Mesenchymal stem cell (in vitro differentiated cells and primary cell): Measurements from ENCODE around the gene EWSR1.

Source experiments
- DNase-seq: peaks from one replicate; pipeline ENCODE4 v3.0.0-alpha.2; 2013
- H2AFZ ChIP-seq: one replicate; pipeline ENCODE4 v1.6.1; 2013; ENCODE audit warnings: low read depth, mild to moderate bottlenecking, control low read depth, inconsistent platforms, low read length, moderate library complexity
- H2AK5ac ChIP-seq: 2 replicates; pipeline ENCODE4 v1.6.1; 2013; ENCODE audit warnings: low read length, moderate library complexity, mild to moderate bottlenecking, inconsistent platforms; ENCODE audit not compliant: severe bottlenecking
- H2BK120ac ChIP-seq: one replicate; pipeline ENCODE4 v1.6.1; 2013; ENCODE audit warnings: low read depth, mild to moderate bottlenecking, inconsistent platforms, low read length, moderate library complexity
- H2BK12ac ChIP-seq, 2 experiments: one replicate each; pipeline ENCODE4 v1.6.1; 2013; ENCODE audit warnings: inconsistent platforms in 2 of 2, low read length in 2 of 2, mild to moderate bottlenecking in 2 of 2, moderate library complexity in 2 of 2, control low read depth in 1 of 2
- H2BK15ac ChIP-seq: one replicate; pipeline ENCODE4 v1.6.1; 2013; ENCODE audit warnings: mild to moderate bottlenecking, low read depth, inconsistent platforms; ENCODE audit not compliant: poor library complexity, severe bottlenecking
- H2BK5ac ChIP-seq: 2 replicates; pipeline ENCODE4 v1.6.1; 2013; ENCODE audit warnings: low read depth, mild to moderate bottlenecking, low read length, control low read depth, inconsistent platforms; ENCODE audit not compliant: poor library complexity, severe bottlenecking
- H3K14ac ChIP-seq, 2 experiments: one replicate each; pipeline ENCODE4 v1.6.1; 2013; ENCODE audit warnings: inconsistent platforms in 2 of 2, low read length in 2 of 2, control low read depth in 1 of 2, mild to moderate bottlenecking in 1 of 2, moderate library complexity in 1 of 2
- H3K18ac ChIP-seq, 2 experiments: one replicate each; pipeline ENCODE4 v1.6.1; 2013; ENCODE audit warnings: inconsistent platforms in 2 of 2, low read length in 2 of 2, control low read depth in 1 of 2, low read depth in 1 of 2, mild to moderate bottlenecking in 1 of 2
- H3K23ac ChIP-seq, 2 experiments: one replicate each; pipeline ENCODE4 v1.6.1; 2013; ENCODE audit warnings: inconsistent platforms in 2 of 2, low read length in 2 of 2, mild to moderate bottlenecking in 2 of 2, moderate library complexity in 2 of 2, control low read depth in 1 of 2
- H3K27ac ChIP-seq: 2 replicates; pipeline ENCODE4 v1.5.1; 2013; ENCODE audit warnings: mild to moderate bottlenecking, moderate library complexity, low read length, control low read depth, inconsistent platforms; ENCODE audit not compliant: poor library complexity, severe bottlenecking
- H3K27me3 ChIP-seq, 2 experiments: 2 replicates each; pipeline versions ENCODE4 v1.6.1 to v1.7.0; 2013; ENCODE audit warnings: low read length in 2 of 2, mild to moderate bottlenecking in 2 of 2, moderate library complexity in 2 of 2, control low read depth in 1 of 2, inconsistent platforms in 1 of 2; ENCODE audit not compliant: control insufficient read depth in 1 of 2, insufficient read depth in 1 of 2
- H3K36me3 ChIP-seq, 2 experiments: 2 replicates each; pipeline versions ENCODE4 v1.6.1 to v1.7.0; 2013; ENCODE audit warnings: low read length in 2 of 2, control low read depth in 1 of 2, inconsistent platforms in 1 of 2, low read depth in 1 of 2, mild to moderate bottlenecking in 1 of 2; ENCODE audit not compliant: insufficient read depth in 2 of 2, control insufficient read depth in 1 of 2
- H3K4ac ChIP-seq, 2 experiments: one replicate each; pipeline ENCODE4 v1.6.1; 2013; ENCODE audit warnings: inconsistent platforms in 2 of 2, low read length in 2 of 2, mild to moderate bottlenecking in 2 of 2, moderate library complexity in 2 of 2, control low read depth in 1 of 2, low read depth in 1 of 2
- H3K4me1 ChIP-seq: 2 replicates; pipeline ENCODE4 v1.6.1; 2013; ENCODE audit warnings: low read depth, low read length, control low read depth; ENCODE audit not compliant: control insufficient read depth, insufficient read depth
- H3K4me2 ChIP-seq: 2 replicates; pipeline ENCODE4 v1.6.1; 2013; ENCODE audit warnings: low read length, mild to moderate bottlenecking, inconsistent platforms; ENCODE audit not compliant: poor library complexity, severe bottlenecking
- H3K4me3 ChIP-seq, 2 experiments: 2 replicates each; pipeline versions ENCODE4 v1.5.1 to v1.7.0; 2013; ENCODE audit warnings: low read length in 2 of 2, mild to moderate bottlenecking in 2 of 2, control low read depth in 1 of 2, low read depth in 1 of 2; ENCODE audit not compliant: insufficient read depth in 1 of 2
- H3K79me1 ChIP-seq: replicated peaks from 2 replicates; pipeline ENCODE4 v1.6.1; 2013; ENCODE audit warnings: mild to moderate bottlenecking, control low read depth, low read length, inconsistent platforms; ENCODE audit not compliant: poor library complexity, severe bottlenecking
- H3K9ac ChIP-seq: 2 replicates; pipeline ENCODE4 v1.7.0; 2013; ENCODE audit warnings: mild to moderate bottlenecking, low read length, moderate library complexity
- H3K9me3 ChIP-seq: 2 replicates; pipeline ENCODE4 v1.7.0; 2013; ENCODE audit warnings: mild to moderate bottlenecking, low read length; ENCODE audit not compliant: control insufficient read depth
- H4K8ac ChIP-seq: one replicate; pipeline ENCODE4 v1.6.1; 2013; ENCODE audit warnings: inconsistent platforms, mild to moderate bottlenecking, low read length, moderate library complexity
- H4K91ac ChIP-seq: one replicate; pipeline ENCODE4 v1.6.1; 2013; ENCODE audit warnings: mild to moderate bottlenecking, low read length, inconsistent platforms
- WGBS: methylation state at CpG from one replicate; pipeline ENCODE4 v1.1.7; 2013; ENCODE audit warnings: mixed read lengths; 5-methylcytosine and 5-hydroxymethylcytosine counted together

Gene EWSR1

DNA sequence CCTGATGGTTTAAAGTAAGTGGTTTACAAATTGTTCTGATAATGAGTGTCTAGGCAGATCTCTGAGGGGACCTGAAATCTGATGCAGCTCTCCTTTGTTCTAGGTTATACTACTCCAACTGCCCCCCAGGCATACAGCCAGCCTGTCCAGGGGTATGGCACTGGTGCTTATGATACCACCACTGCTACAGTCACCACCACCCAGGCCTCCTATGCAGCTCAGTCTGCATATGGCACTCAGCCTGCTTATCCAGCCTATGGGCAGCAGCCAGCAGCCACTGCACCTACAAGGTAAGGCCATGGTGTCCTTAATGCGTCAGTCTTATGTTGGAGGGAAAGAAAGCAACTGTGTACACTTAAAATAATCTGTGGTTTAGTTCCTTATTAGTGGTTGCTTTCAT is 9.9 kb downstream of the EWSR1 start:
- Histone ChIP-seq H3K14ac (no peak overlapping the region), H3K23ac (no peak overlapping the region), H2AK5ac (no peak overlapping the region), H3K36me3 (peaks cover 38 to 92% of the 10 kb centered on the region in 2 experiments), H3K4me3 (no peak overlapping the region), H2BK5ac (no peak overlapping the region), H3K9me3 (no peaks in the 10 kb centered on the region), H4K8ac (no peak overlapping the region), H2BK12ac (no peak overlapping the region), H3K4me1 (peaks cover 7% of the 10 kb centered on the region), H3K4ac (no peak overlapping the region), H3K18ac (no peak overlapping the region), H3K9ac (no peak overlapping the region), H2BK120ac (no peak overlapping the region), H2AFZ (no peak overlapping the region), H3K4me2 (no peak overlapping the region), H3K27ac (no peak overlapping the region), H3K79me1 (no peaks in the 10 kb centered on the region), H4K91ac (no peak overlapping the region), H3K27me3 (no peaks in the 10 kb centered on the region), H2BK15ac (no peak overlapping the region)
- no peak for DNase-seq
- WGBS = 100% methylated on average over 1 of the region's 1 CpG

DNA sequence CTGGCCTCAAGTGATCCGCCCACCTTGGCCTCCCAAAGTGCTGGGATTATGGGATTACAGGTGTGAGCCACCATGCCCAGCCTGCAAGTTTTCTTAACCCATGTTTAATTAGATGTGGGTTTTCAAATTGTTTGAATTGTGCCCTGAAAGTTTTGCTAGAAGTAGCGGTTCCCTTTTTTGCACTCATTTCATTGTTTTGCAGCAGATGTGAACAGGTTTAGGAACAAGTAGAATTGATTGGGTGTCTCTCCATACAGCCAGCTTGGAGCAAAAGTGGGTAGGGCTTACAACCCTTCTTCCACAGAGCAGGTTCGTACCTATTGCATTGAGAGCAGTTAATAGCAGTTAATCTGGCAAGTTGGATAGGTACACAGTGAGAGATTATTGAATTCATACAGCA is 16.1 kb downstream of the EWSR1 start:
- H3K27ac ChIP-seq = no peak overlapping the region
- H3K4me1 ChIP-seq = no peaks in the 10 kb centered on the region
- peaks cover 8% of the 10 kb centered on the region for H3K79me1 ChIP-seq
- DNase-seq = no peak
- no peaks in the 10 kb centered on the region for H3K27me3 ChIP-seq
- no peak overlapping the region for H3K14ac ChIP-seq
- H2BK5ac ChIP-seq = no peak overlapping the region
- no peak overlapping the region for H4K8ac ChIP-seq
- no peak overlapping the region for H3K23ac ChIP-seq
- 97% methylated on average over 3 of the region's 3 CpGs for WGBS
- no peak overlapping the region for H2BK15ac ChIP-seq
- no peak overlapping the region for H2BK120ac ChIP-seq
- H2AFZ ChIP-seq = no peak overlapping the region
- H3K18ac ChIP-seq = no peak overlapping the region
- H3K9me3 ChIP-seq = no peaks in the 10 kb centered on the region
- no peak overlapping the region for H2BK12ac ChIP-seq
- H3K4ac ChIP-seq = no peak overlapping the region
- H4K91ac ChIP-seq = no peak overlapping the region
- H3K4me3 ChIP-seq = no peak overlapping the region
- no peak overlapping the region for H3K9ac ChIP-seq
- H3K36me3 ChIP-seq = peaks cover 60 to 91% of the 10 kb centered on the region in 2 experiments
- no peak overlapping the region for H2AK5ac ChIP-seq
- no peak overlapping the region for H3K4me2 ChIP-seq

GRCh38 chr22:29288837-29289236 is 20.8 kb downstream of the EWSR1 start:
- Histone ChIP-seq H3K9ac (no peak overlapping the region), H4K8ac (no peak overlapping the region), H3K23ac (no peak overlapping the region), H3K14ac (no peak overlapping the region), H3K9me3 (no peaks in the 10 kb centered on the region), H3K27me3 (no peaks in the 10 kb centered on the region), H2BK12ac (no peak overlapping the region), H3K4me1 (no peaks in the 10 kb centered on the region), H3K4me2 (no peak overlapping the region), H3K79me1 (peaks cover 9% of the 10 kb centered on the region), H3K4me3 (no peak overlapping the region), H2BK15ac (no peak overlapping the region), H3K4ac (no peak overlapping the region), H3K36me3 (peaks cover 50 to 98% of the 10 kb centered on the region in 2 experiments), H2BK5ac (no peak overlapping the region), H2BK120ac (no peak overlapping the region), H3K27ac (no peak overlapping the region), H4K91ac (no peak overlapping the region), H2AFZ (no peak overlapping the region), H3K18ac (no peak overlapping the region), H2AK5ac (no peak overlapping the region)
- DNase-seq = no peak
- WGBS = 63% methylated on average over 2 of the region's 2 CpGs

DNA sequence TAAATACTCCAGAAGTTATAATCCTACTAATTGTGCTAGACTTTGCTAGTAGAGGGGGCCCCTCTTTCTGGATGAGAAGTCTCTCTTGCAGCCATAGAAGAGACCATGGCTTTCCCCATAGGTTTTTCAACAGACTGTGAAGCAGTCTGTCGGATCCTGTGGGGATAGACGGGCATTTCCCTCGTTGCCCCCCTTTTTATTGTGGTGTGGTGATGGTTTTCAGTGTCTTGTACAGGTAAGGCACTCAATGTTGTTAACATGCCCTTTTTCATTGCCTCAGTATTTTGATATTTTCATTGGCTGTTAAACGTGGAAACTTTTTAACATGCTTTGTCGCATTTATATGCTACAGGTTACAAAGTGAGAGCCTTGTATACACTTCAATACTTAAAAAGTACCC is 22.0 kb downstream of the EWSR1 start:
- no peak overlapping the region for H2BK120ac ChIP-seq
- no peak overlapping the region for H2BK15ac ChIP-seq
- no peak overlapping the region for H3K4ac ChIP-seq
- no peak overlapping the region for H4K8ac ChIP-seq
- no peaks in the 10 kb centered on the region for H3K27me3 ChIP-seq
- peaks cover 9% of the 10 kb centered on the region for H3K79me1 ChIP-seq
- H2AK5ac ChIP-seq = no peak overlapping the region
- no peaks in the 10 kb centered on the region for H3K9me3 ChIP-seq
- H3K4me2 ChIP-seq = no peak overlapping the region
- H2AFZ ChIP-seq = no peak overlapping the region
- H3K36me3 ChIP-seq = peaks cover 48 to 97% of the 10 kb centered on the region in 2 experiments
- H4K91ac ChIP-seq = no peak overlapping the region
- H3K4me3 ChIP-seq = no peak overlapping the region
- no peaks in the 10 kb centered on the region for H3K4me1 ChIP-seq
- H3K9ac ChIP-seq = no peak overlapping the region
- H3K27ac ChIP-seq = no peak overlapping the region
- no peak overlapping the region for H3K14ac ChIP-seq
- 97% methylated on average over 5 of the region's 5 CpGs for WGBS
- H3K23ac ChIP-seq = no peak overlapping the region
- DNase-seq = no peak
- H2BK5ac ChIP-seq = no peak overlapping the region
- H2BK12ac ChIP-seq = no peak overlapping the region
- no peak overlapping the region for H3K18ac ChIP-seq
